ENCODE measurements around the gene DHRSX. TPM values are rescaled to one million over a fixed set of nuclear protein-coding genes. Genes with fewer than 3 reads are reported as not detected.
A peak's percentile ranks its signal among the peaks of the same experiment; 100 is the strongest.

DHRSX gene
- total and polyA plus RNA-seq, 9 of the 15 experiments (the other 6 are each of a cell fraction or from before 2014, with no cell fraction given) = 0.59 to 11.0 (median 6.2) TPM

DNA sequence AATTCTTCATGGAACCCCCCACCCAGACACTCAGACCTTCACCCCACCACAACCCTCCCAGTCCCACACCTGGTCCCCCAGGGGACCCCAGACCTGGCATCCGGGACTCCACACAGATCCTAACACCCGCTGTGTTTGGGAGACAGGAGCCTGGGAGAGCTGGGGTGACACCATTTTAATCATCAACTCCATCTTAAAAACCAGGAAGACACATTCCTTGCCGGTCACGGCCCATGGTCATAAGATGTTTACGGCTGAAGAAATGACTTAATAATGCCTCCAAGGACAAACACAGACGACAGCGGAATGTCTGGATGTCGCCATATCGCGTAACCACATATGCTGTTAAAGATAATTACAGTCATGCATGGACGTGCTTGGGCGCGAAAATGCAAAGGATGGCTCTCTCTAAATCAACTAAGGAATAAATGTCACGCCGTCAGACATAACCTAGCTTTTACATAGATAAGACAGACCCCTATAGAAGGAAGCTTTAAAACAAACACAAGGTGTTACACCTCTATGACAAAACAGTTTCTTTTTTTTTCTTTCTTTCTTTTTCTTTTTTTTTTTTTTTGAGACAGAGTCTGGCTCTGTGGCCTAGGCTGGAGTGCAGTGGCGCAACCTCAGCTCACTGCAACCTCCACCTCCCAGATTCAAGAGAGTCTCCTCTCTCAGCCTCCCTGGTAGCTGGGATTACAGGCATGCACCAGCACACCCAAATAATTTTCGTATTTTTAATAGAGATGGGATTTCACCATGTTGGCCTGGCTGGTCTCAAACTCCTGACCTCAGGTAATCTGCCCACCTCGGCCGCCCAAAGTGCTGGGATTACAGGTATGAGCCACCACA, 2.1 kb upstream of the DHRSX start (continued):
- TF ChIP-seq ZNF398 (CRISPR knock-in tag; IDR thresholded peaks at IDR 0.05) = peak; percentile 66; the same call in 1 of the 2 replicates
- TF ChIP-seq ZNF282 (CRISPR knock-in tag; IDR thresholded peaks at IDR 0.05) = no peak
- TF ChIP-seq, protein P1, sequence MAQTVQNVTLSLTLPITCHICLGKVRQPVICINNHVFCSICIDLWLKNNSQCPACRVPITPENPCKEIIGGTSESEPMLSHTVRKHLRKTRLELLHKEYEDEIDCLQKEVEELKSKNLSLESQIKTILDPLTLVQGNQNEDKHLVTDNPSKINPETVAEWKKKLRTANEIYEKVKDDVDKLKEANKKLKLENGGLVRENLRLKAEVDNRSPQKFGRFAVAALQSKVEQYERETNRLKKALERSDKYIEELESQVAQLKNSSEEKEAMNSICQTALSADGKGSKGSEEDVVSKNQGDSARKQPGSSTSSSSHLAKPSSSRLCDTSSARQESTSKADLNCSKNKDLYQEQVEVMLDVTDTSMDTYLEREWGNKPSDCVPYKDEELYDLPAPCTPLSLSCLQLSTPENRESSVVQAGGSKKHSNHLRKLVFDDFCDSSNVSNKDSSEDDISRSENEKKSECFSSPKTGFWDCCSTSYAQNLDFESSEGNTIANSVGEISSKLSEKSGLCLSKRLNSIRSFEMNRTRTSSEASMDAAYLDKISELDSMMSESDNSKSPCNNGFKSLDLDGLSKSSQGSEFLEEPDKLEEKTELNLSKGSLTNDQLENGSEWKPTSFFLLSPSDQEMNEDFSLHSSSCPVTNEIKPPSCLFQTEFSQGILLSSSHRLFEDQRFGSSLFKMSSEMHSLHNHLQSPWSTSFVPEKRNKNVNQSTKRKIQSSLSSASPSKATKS (CRISPR knock-in tag; IDR thresholded peaks at IDR 0.05) = 0 out of 2 replicates have a peak, but pooled peaks have one; percentile 33
- peak; percentile 31; the same call in 1 of the 2 replicates for TF ChIP-seq BHLHE40 (IDR thresholded peaks at IDR 0.05; ENCODE audit: low read length)
- TF ChIP-seq, protein P2, sequence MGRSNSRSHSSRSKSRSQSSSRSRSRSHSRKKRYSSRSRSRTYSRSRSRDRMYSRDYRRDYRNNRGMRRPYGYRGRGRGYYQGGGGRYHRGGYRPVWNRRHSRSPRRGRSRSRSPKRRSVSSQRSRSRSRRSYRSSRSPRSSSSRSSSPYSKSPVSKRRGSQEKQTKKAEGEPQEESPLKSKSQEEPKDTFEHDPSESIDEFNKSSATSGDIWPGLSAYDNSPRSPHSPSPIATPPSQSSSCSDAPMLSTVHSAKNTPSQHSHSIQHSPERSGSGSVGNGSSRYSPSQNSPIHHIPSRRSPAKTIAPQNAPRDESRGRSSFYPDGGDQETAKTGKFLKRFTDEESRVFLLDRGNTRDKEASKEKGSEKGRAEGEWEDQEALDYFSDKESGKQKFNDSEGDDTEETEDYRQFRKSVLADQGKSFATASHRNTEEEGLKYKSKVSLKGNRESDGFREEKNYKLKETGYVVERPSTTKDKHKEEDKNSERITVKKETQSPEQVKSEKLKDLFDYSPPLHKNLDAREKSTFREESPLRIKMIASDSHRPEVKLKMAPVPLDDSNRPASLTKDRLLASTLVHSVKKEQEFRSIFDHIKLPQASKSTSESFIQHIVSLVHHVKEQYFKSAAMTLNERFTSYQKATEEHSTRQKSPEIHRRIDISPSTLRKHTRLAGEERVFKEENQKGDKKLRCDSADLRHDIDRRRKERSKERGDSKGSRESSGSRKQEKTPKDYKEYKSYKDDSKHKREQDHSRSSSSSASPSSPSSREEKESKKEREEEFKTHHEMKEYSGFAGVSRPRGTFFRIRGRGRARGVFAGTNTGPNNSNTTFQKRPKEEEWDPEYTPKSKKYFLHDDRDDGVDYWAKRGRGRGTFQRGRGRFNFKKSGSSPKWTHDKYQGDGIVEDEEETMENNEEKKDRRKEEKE (IDR thresholded peaks at IDR 0.05; ENCODE audit: borderline replicate concordance in 1 of 2, control insufficient read depth in 1 of 2, low read depth in 2 of 2, low read length in 1 of 2) = no peak
- no peak for TF ChIP-seq NR2C2 (CRISPR knock-in tag; IDR thresholded peaks at IDR 0.05)
- TF ChIP-seq NR2C2 (tag; IDR thresholded peaks at IDR 0.05) = peak; percentile 68; the same call in 1 of the 2 replicates
- TF ChIP-seq, protein P3, sequence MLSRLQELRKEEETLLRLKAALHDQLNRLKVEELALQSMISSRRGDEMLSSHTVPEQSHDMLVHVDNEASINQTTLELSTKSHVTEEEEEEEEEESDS (CRISPR knock-in tag; IDR thresholded peaks at IDR 0.05) = no peak
- TF ChIP-seq FOXJ3 (CRISPR knock-in tag; IDR thresholded peaks at IDR 0.05) = no peak
- 0 out of 2 replicates have a peak, but pooled peaks have one; percentile 36 for TF ChIP-seq PML (IDR thresholded peaks at IDR 0.05; ENCODE audit: low read length)
- no peak for TF ChIP-seq JUND (IDR thresholded peaks at IDR 0.05; ENCODE audit: borderline replicate concordance, low read depth, low read length)
- peak; percentile 64; the same call in 2 of the 3 replicates for TF ChIP-seq JUND (tag; IDR thresholded peaks at IDR 0.05; ENCODE audit: borderline replicate concordance, low read depth, low read length)
- TF ChIP-seq MAX (CRISPR knock-in tag; IDR thresholded peaks at IDR 0.05) = no peak
- TF ChIP-seq CBFB (CRISPR knock-in tag; IDR thresholded peaks at IDR 0.05) = no peak
- peak; percentile 85 for TF ChIP-seq ZBTB17 (CRISPR knock-in tag; IDR thresholded peaks at IDR 0.05)
- TF ChIP-seq CBX2 (IDR thresholded peaks at IDR 0.05; ENCODE audit: insufficient read depth, low read length, poor library complexity, severe bottlenecking) = no peak
- no peak; the same call in 1 of the 2 replicates for TF ChIP-seq ZBTB7A (IDR thresholded peaks at IDR 0.05; ENCODE audit: borderline replicate concordance, control insufficient read depth, low read depth, low read length)
- TF ChIP-seq NBN (IDR thresholded peaks at IDR 0.05; ENCODE audit: low read depth) = no peak
- no peak for TF ChIP-seq SLC30A9 (CRISPR knock-in tag; IDR thresholded peaks at IDR 0.05)
- 0 out of 2 replicates have a peak, but pooled peaks have one; percentile 15 for TF ChIP-seq GATAD2A (IDR thresholded peaks at IDR 0.05)
